Cardiac fibroblast (primary cell): ENCODE data around the gene SMAD6.
A peak's percentile ranks its signal among the peaks of the same experiment; 100 is the strongest.

Experiments used
- DNase-seq, 2 donors: peaks; one replicate each; pipeline versions ENCODE4 v3.0.0 to v3.0.0-alpha.2; 2010; ENCODE audit warnings: low read depth in 2 of 2
- H3K4me3 ChIP-seq, 2 donors: replicated peaks in 1 of 2; 1 replicate in 1 of 2; 2 replicates in 1 of 2; pipeline ENCODE4 v1.5.1; 2011; ENCODE audit warnings: low read depth in 2 of 2, low read length in 2 of 2, mild to moderate bottlenecking in 2 of 2, moderate library complexity in 1 of 2
- CTCF ChIP-seq: IDR thresholded peaks from one replicate; pipeline ENCODE4 v1.5.1; 2011; ENCODE audit warnings: low read depth, mild to moderate bottlenecking, low read length, inconsistent platforms

Gene SMAD6

GRCh38 chr15:66783725-66784124 is 81.7 kb downstream of the SMAD6 start:
- no peak overlapping the region for H3K4me3 ChIP-seq
- no peak for TF ChIP-seq CTCF
- DNase-seq, result no peak

GRCh38 chr15:66784174-66784573 is 82.1 kb downstream of the SMAD6 start:
- H3K4me3 ChIP-seq, result no peak overlapping the region
- TF ChIP-seq CTCF, result no peak
- DNase-seq, result no peak

GRCh38 chr15:66785637-66786036 is 83.6 kb downstream of the SMAD6 start:
- TF ChIP-seq CTCF, result no peak
- H3K4me3 ChIP-seq, result no peak overlapping the region
- DNase-seq, result peak in 1 of 2 donors; percentile 40

- no peak for DNase-seq
- TF ChIP-seq CTCF, result no peak
- H3K4me3 ChIP-seq, result no peak overlapping the region
These were observed 84.2 kb downstream of the SMAD6 start for GRCh38 chr15:66786222-66786621.

- no peak overlapping the region for H3K4me3 ChIP-seq
- TF ChIP-seq CTCF, result no peak
- no peak for DNase-seq
These were observed 84.9 kb downstream of the SMAD6 start for GRCh38 chr15:66786708-66787488.

GRCh38 chr15:66787489-66787871 is 85.4 kb downstream of the SMAD6 start:
- H3K4me3 ChIP-seq, result no peak overlapping the region
- no peak for TF ChIP-seq CTCF
- DNase-seq, result no peak

- no peak for DNase-seq
- no peak overlapping the region for H3K4me3 ChIP-seq
- TF ChIP-seq CTCF, result no peak
These were observed 86.0 kb downstream of the SMAD6 start for GRCh38 chr15:66788024-66788423.
